GM06990 (cell line): ENCODE measurements around the gene NCLN.
"Not testable (repeated sequence)": the region's sequence is repeated elsewhere in the genome, so short reads cannot be mapped to it uniquely, and the experiment has no call there.

Experiments used
- DNase-seq: peaks from one replicate; pipeline ENCODE4 v3.0.0-alpha.2; 2011; ENCODE audit not compliant: insufficient read length; ENCODE audit errors: extremely low read depth
- H3K27me3 ChIP-seq: replicated peaks from 2 replicates; pipeline ENCODE4 v1.6.0; 2011; ENCODE audit warnings: low read length; ENCODE audit not compliant: control insufficient read depth, insufficient read depth
- H3K36me3 ChIP-seq: 2 replicates; pipeline ENCODE4 v1.5.1; 2011; ENCODE audit warnings: low read length; ENCODE audit not compliant: control insufficient read depth, insufficient read depth
- H3K4me3 ChIP-seq: replicated peaks from 2 replicates; pipeline ENCODE4 v1.5.1; 2011; ENCODE audit warnings: low read depth, mild to moderate bottlenecking, control low read depth, low read length
- CTCF ChIP-seq: IDR thresholded peaks from 2 replicates; pipeline ENCODE4 v1.5.1; 2011; ENCODE audit warnings: low read length, control low read depth, mild to moderate bottlenecking, inconsistent platforms; ENCODE audit not compliant: insufficient read depth, poor library complexity, severe bottlenecking

The NCLN gene

GRCh38 chr19:3188627-3189596, 3.2 kb downstream of the NCLN start:
- peak; percentile 11 for DNase-seq
- TF ChIP-seq CTCF = no peak
- no peaks in the 10 kb centered on the region for H3K27me3 ChIP-seq
- H3K4me3 ChIP-seq = no peak overlapping the region
- peaks cover 11% of the 10 kb centered on the region for H3K36me3 ChIP-seq

GRCh38 chr19:3189702-3190469, 4.2 kb downstream of the NCLN start:
- TF ChIP-seq CTCF = no peak
- peak; percentile 6 for DNase-seq
- Histone ChIP-seq H3K4me3 (no peak overlapping the region), H3K27me3 (no peaks in the 10 kb centered on the region), H3K36me3 (peaks cover 11% of the 10 kb centered on the region)

GRCh38 chr19:3190470-3190770, 4.7 kb downstream of the NCLN start:
- Histone ChIP-seq H3K4me3 (no peak overlapping the region), H3K27me3 (no peaks in the 10 kb centered on the region), H3K36me3 (peaks cover 11% of the 10 kb centered on the region)
- no peak for TF ChIP-seq CTCF
- peak; percentile 10 for DNase-seq

GRCh38 chr19:3190921-3191805, 5.4 kb downstream of the NCLN start:
- Histone ChIP-seq H3K27me3 (no peaks in the 10 kb centered on the region), H3K36me3 (peaks cover 11% of the 10 kb centered on the region), H3K4me3 (no peak overlapping the region)
- peak; percentile 9 for DNase-seq
- TF ChIP-seq CTCF = no peak

GRCh38 chr19:3191806-3192104, 6.0 kb downstream of the NCLN start:
- DNase-seq, H3K4me3 ChIP-seq, H3K27me3 ChIP-seq: not testable (repeated sequence)
- H3K36me3 ChIP-seq = peaks cover 15% of the 10 kb centered on the region

GRCh38 chr19:3192228-3192635, 6.5 kb downstream of the NCLN start:
- Histone ChIP-seq H3K36me3 (peaks cover 18% of the 10 kb centered on the region), H3K4me3 (no peak overlapping the region), H3K27me3 (no peaks in the 10 kb centered on the region)
- no peak for TF ChIP-seq CTCF
- DNase-seq = peak; percentile 17
